SK-MEL-5 (cell line): ENCODE measurements around the gene TMEM255B. TPM values are rescaled to one million over a fixed set of nuclear protein-coding genes. Genes with fewer than 3 reads are reported as not detected.
"Not testable (repeated sequence)": the region's sequence is repeated elsewhere in the genome, so short reads cannot be mapped to it uniquely, and the experiment has no call there.

Source experiments
- DNase-seq: peaks from one replicate; pipeline ENCODE4 v3.0.0-alpha.2; 2016; ENCODE audit warnings: low read depth, low spot score
- in situ Hi-C: cut with HindIII; loops from 2 replicates; pipeline ENCODE4 v1.10.0; 2016; ENCODE audit warnings: low sequenced_read_pairs, high pct_unique_total_duplicates, low pct_unique_long_range_greater_than_20kb
- total RNA-seq: library from RNA; depleted of rRNA; stranded (reverse); fragments of >200 nt; shearing (Covaris generic); gene quantifications from 2 replicates; pipeline ENCODE4 v1.2.3, GENCODE V29; 2014

The TMEM255B gene
- total RNA-seq, 1 experiment from 2014 or later, result 0.48 TPM

DNA sequence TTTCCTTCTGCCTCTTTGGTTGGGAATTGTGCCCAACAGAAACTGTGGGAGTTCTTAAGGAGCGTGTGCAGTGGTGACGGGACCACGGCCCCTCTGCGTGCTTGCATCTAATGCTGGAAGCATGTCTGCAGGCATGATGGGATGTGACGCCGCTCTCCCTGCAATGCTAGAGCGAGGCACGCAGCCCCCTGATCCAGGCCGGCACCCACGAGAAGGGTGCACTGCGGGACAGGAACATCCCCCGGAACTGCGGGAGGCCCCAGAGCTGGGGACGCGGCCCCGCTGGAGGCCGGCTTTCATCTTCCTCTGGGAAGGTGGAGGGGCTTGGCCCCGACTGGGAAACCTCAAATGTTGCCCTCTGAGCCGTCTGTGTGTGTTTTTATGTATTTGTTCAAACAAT is 32.7 kb downstream of the TMEM255B start:
- no peak for DNase-seq
- in situ Hi-C loops, result no loop called here

DNA sequence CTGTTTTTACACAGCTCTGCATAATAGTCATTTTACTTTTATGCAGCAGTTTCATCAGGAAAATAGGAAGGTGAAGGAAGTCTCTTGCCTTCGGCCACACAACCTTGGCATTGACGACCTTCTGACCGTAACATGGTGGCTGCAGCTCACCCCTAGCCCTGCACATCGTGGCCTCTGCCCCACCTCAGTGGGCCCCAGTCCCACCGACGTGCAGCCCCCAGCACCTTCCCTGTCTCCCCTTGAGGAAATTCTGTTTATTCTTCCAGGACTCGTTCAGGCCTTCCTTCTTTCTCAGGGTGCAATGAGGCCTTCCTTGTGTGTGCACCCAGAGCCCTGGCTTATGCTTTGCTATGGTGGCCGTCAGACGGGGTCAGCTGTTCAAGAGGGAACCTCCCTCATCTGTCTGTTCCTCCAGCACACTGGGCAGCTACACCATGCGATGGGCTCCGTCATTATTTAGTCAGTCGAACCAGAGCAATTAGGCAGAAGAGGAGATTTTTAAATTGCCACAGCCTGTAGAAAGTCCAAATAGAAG is 33.3 kb downstream of the TMEM255B start:
- in situ Hi-C loops, result no loop called here
- no peak for DNase-seq

DNA sequence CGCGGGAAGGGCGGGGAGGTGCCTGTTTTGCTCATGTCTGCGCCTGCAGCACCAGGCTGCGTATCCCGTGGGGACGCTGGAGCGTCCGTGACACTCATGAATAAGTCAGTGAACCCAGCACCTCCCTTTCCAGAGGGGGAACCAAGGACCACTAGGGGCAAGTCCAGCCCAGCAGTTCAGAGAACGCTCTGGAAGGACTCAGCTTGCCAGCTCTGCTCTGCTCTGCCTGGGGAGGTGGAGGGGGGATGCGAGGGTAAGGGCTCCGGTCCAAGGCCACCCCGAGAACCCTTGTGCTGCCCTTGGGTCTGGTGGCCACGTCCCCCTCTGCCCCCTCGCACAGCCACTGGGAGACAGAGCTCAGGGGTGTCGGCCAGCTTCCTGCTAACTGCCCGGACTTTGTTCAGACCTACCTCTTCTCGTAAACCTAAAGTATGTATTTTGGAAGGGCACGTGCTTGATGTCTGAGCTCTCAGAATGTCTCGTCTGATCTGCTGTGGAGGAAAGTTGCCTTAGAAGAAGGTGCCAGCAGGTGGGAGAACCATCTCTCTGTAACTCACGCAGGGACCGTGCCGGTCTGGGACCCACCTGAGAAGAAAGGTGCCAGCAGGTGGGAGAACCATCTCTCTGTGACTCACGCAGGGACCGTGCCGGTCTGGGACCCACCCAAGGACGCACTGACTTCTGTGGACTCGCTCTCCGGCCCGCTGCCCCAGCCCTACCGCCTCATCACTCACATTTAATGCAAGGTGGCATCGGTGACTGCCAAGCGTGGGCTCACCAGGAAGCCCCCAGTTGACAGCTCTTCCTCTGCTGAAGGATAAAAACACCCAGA is 34.1 kb downstream of the TMEM255B start:
- no peak for DNase-seq
- in situ Hi-C loops, result no loop called here

DNA sequence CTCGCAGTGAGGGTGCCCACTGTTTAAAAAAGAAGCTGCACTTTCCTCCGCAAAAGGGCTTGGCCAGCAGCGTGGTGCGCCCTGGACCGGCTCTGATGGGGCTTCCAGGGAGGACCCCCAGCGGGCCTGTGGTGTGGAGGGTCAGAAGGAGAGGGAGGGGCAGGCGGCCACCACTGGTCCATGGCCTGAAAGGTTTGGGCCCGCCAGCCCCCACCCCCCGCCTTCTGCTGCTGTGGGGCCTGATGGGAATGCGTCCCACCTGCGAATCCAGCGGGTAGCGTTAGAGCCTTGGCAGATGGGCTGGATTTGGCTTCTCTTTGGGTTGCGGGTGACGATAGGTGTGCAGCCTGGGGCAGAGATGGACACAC is 34.7 kb downstream of the TMEM255B start:
- in situ Hi-C loops, result no loop called here
- DNase-seq, result no peak

DNA sequence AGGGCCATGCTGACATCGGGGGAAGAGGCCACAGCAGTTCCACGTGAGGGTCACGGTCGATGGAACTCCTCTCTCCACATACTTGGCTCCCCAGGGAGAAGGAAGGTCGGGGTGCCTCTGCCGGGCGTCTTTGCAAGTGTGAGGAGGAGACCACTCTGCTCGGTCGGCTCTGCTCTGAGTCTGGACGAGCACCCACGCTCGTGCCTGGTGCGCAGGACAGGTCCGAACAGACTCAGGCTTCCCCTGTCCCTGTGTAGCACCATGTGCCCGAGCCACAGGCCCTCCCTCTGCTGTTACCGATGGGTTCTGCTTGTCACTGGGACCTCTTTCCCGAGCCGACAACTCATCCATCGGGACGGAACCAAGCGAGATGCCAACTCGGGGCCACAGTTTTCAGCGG is 35.1 kb downstream of the TMEM255B start:
- no peak for DNase-seq
- in situ Hi-C loops, result no loop called here

GRCh38 chr13:113794764-113795173 is 35.7 kb downstream of the TMEM255B start:
- in situ Hi-C loops, result no loop called here
- DNase-seq, result no peak

DNA sequence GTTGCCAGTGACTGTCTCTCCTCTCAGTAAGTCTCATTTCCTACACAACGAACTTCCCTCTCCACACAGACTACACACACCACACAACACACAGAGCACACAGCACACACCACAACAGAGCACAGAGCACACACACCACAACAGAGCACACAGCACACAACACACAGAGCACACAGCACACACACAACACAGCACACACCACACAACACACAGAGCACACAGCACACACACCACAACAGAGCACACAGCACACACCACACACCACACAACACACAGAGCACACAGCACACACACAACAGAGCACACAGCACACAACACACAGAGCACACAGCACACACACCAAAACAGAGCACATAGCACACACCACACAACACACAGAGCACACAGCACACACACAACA is 36.3 kb downstream of the TMEM255B start:
- in situ Hi-C loops, DNase-seq: not testable (repeated sequence)

GRCh38 chr13:113796211-113796963 is 37.4 kb downstream of the TMEM255B start:
- in situ Hi-C loops, result no loop called here
- no peak for DNase-seq

- in situ Hi-C loops, result no loop called here
- DNase-seq, result no peak
Measured at GRCh38 chr13:113796964-113797676, 38.1 kb downstream of the TMEM255B start.

DNA sequence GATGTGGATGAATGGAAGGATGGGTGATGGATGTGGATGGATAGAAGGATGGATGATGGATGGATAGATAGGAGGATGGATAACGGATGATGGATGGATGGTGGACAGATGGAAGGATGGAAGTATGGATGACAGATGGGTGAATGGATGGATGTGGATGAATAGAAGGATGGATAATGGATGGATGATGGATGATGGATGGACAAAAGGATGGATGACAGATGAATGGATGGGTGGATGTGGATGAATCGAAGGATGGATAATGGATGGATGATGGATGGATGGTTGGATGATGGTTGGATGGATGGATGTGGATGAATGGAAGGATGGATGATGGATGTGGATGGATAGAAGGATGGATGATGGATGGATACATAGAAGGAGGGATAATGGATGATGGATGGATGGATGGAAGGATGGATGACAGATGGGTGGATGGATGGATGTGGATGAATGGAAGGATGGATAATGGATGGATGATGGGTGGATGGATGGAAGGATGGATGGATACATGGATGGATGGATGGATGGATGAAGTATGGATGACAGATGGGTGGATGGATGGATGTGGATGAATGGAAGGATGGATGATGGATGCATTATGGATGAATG is 39.3 kb downstream of the TMEM255B start:
- in situ Hi-C loops, result no loop called here
- DNase-seq, result no peak

GRCh38 chr13:113800576-113800926 is 41.5 kb downstream of the TMEM255B start:
- no peak for DNase-seq
- in situ Hi-C loops, result no loop called here

DNA sequence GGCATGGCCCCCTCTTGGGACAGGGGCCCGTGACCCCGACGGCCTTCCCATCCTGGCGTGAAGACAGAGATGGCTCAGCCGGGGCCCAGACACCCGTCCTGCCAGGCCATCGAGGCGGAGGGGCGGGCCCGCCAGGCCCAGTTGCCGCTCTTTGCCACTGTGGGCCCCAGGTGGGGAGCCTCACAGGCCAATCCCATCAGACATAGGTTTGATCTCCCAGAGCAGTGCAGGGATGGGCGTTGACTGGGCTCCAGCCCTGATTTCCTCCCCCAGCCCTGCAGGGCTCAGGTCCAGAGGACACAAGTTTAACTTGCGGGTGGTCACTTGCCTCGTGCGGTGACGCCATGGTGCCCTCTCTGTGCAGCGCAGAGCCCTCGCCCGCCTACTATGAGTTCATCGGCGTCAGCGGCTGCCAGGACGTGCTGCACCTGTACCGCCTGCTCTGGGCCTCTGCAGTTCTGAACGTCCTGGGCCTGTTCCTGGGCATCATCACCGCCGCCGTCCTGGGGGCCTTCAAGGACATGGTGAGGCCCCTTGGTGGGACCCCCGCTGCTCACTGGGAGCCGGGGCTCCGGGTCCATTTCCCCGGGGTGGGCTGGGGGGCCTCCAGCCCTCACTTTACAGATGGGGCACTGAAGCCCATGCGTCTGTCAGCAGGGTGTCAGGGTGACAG is 42.4 kb downstream of the TMEM255B start:
- no peak for DNase-seq
- in situ Hi-C loops, result no loop called here

DNA sequence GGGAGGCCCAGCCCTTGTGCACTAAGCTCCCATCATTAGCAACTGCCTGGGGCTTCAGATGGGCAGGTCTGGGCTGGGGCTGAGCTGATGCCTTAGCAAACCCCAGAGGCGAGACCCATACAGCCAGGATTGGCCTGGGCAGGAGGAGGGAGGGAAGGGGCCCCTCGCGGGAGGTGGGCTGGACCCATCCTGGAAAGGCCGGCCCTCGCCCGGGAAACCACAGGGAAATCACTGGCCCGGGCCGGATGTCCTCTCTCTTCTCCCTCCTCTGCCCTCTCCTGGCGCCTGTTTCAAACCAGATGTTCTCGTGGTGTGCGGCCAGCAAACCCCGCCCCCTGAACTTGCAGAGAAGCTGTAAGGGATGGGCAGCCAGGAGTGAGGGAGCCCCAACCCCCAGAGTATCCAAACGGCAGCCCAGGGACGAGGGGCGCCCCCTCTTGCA is 43.1 kb downstream of the TMEM255B start:
- peak; percentile 35 for DNase-seq
- in situ Hi-C loops, result no loop called here

DNA sequence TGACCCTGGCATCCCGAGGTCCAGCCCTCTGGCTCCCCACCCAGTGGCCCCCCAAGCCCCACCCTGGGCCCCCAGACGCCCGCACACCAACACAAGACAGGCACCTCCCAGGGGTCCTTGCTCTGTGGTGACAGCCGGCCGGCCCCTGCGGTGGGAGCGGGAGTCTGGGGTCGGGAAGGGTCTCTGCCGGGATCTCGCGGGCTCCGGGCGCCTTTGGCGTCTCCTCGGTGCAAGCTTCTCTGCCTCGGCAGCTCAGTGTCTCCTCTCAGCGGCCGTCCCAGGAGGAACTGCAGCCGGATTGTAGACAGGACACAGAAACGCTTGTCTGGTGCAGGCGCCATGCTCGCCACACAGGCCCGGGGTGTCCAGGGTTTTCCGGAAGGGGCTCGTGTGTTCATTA is 43.7 kb downstream of the TMEM255B start:
- in situ Hi-C loops, result no loop called here
- no peak for DNase-seq

GRCh38 chr13:113803409-113804016 is 44.5 kb downstream of the TMEM255B start:
- in situ Hi-C loops, result no loop called here
- DNase-seq, result no peak

DNA sequence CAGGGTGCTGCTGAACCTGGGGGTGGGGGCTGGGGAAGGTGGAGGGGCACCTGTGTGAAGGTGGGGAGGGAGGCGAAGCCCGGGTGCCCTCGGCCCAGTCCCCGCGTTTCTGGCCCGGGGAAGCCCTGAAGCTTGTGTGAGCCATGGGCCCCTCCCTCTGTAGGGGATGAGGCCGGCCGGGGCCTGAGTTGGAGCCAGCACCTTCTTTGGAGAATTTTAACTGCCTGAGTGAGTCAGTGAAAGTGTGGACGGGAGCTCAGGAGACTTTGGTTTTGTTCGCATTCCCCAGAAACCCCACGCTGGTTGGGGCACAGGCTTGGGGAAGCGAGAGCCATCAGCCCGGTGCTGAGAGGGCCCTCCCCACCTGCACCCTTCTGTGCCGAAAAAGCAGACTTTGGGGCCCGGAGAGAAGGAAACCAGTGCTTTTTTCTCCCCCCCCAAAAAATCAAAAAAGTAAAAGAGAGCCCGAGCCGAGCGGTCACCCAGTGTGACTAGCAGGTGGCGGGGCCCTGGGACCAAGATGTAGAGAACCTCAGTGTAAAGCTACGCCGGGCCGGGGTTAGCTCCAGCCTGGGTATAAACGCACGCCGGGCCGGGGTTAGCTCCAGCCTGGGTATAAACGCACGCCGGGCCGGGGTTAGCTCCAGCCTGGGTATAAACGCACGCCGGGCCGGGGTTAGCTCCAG is 45.1 kb downstream of the TMEM255B start:
- in situ Hi-C loops, result no loop called here
- DNase-seq, result no peak
